ENCODE data around the gene MYLIP.

GRCh38 chr6:16179063-16179462, 50.2 kb downstream of the MYLIP start:
- TF ChIP-seq CTCF (conservative IDR thresholded peaks at IDR 0.05; ENCODE audit: low read depth, low read length) (no peak), EZH2 (IDR thresholded peaks at IDR 0.05; ENCODE audit: low read length, unreplicated experiment) (no peak), EZH2phosphoT487 (IDR thresholded peaks at IDR 0.05; ENCODE audit: borderline replicate concordance, low read length) (no peak)

Data from PC-3 (cell line).